Skeletal muscle satellite cell (primary cell): ENCODE results near the gene KCNIP3.

Source experiments
- H3K27me3 ChIP-seq: 2 replicates; pipeline ENCODE4 v1.7.0; 2013; ENCODE audit warnings: low read length; ENCODE audit not compliant: control insufficient read depth, insufficient read depth
- H3K36me3 ChIP-seq: 2 replicates; pipeline ENCODE4 v1.7.0; 2013; ENCODE audit warnings: mild to moderate bottlenecking, control low read depth, low read length; ENCODE audit not compliant: insufficient read depth
- H3K4me1 ChIP-seq: 2 replicates; pipeline ENCODE4 v1.7.0; 2013; ENCODE audit warnings: low read length; ENCODE audit not compliant: control insufficient read depth, insufficient read depth
- H3K4me2 ChIP-seq: 2 replicates; pipeline ENCODE4 v1.7.0; 2013; ENCODE audit warnings: mild to moderate bottlenecking, low read length
- H3K4me3 ChIP-seq: 2 replicates; pipeline ENCODE4 v1.7.0; 2013; ENCODE audit warnings: low read length
- H3K9ac ChIP-seq: 2 replicates; pipeline ENCODE4 v1.7.0; 2013; ENCODE audit warnings: mild to moderate bottlenecking, low read depth, low read length, moderate library complexity
- H3K9me3 ChIP-seq: replicated peaks from 2 replicates; pipeline ENCODE4 v1.7.0; 2013; ENCODE audit warnings: mild to moderate bottlenecking, control low read depth, low read length

The KCNIP3 gene

DNA sequence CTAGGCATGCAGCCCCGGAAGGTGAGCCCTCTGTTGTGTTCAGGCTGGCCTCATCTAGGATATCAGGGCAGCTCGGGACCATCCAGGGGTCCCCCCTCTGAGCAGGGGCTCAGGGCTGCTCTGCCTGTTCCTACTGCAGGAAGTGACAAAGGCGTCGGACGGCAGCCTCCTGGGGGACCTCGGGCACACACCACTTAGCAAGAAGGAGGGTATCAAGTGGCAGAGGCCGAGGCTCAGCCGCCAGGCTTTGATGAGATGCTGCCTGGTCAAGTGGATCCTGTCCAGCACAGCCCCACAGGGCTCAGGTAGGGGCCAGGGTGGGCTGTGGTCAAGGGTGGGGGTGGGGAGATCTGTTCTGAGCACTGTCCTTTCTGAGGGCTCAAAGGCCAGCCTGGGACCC is 13.1 kb downstream of the KCNIP3 start:
- H3K36me3 ChIP-seq: no peaks in the 10 kb centered on the region
- H3K4me1 ChIP-seq: peaks cover under 1% of the 10 kb centered on the region
- H3K9me3 ChIP-seq: no peaks in the 10 kb centered on the region
- H3K4me2 ChIP-seq: no peak overlapping the region
- peaks cover 79% of the 10 kb centered on the region for H3K27me3 ChIP-seq
- no peak overlapping the region for H3K4me3 ChIP-seq
- H3K9ac ChIP-seq: no peak overlapping the region

DNA sequence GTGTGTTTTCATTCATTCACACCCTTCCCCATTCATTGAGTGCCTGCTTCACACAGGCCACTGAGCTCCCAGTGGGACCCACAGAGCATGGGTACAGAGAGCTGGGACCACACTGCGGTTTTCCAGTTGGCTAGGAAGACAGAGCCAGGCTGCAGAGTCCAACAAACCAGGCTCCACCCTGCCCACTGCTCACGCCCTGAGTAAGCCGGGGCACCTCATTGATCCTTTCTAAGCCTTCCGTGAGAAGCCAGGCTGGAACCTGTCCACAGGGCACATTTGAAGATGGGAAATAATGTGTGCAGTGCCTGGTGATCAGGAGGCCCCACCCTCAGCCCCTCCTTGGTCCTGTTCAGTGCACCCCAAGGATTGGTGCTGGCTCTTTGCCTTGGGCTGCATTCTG is 13.5 kb downstream of the KCNIP3 start:
- Histone ChIP-seq H3K9ac (no peak overlapping the region), H3K4me3 (no peak overlapping the region), H3K4me2 (no peak overlapping the region), H3K4me1 (peaks cover 5% of the 10 kb centered on the region), H3K36me3 (no peaks in the 10 kb centered on the region), H3K9me3 (no peaks in the 10 kb centered on the region), H3K27me3 (peaks cover 75% of the 10 kb centered on the region)

DNA sequence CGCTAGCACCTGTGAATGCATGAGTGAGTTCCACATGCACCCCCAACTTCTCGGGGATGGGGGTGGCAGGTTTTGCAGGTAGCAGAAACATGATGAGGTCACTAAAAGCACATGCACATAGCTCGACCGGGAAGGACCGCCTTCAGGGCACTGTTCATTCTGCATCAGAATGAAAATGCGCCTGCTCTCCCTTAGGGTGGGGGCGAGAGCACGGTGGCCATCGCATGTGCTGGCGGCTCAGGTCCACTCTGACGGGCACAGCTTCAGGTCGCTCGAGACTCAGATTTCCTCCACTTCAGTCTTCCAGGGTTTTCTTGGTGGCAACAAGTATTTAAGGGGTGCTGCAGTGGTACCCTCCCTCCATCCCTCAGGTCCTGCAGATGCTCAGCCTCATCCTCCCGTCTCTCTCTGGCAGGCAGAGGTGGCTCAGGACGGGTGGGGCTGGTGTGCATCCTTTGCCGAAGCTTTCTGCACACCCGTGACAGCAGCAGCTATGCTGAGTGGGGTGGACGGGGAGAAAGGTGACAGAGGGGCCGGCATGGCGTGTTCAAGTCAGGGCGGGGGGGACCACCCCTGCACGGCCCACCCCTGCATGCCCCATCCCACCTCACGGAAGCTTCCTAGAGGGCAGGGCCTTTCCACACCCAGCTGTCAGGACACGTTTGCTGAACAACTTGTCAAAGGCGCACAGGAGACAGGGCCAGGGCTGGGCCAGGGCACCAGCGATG is 14.8 kb downstream of the KCNIP3 start:
- Histone ChIP-seq H3K4me2 (no peak overlapping the region), H3K27me3 (peaks cover 64% of the 10 kb centered on the region), H3K4me1 (peaks cover 19% of the 10 kb centered on the region), H3K9me3 (no peaks in the 10 kb centered on the region), H3K36me3 (no peaks in the 10 kb centered on the region), H3K9ac (no peak overlapping the region), H3K4me3 (no peak overlapping the region)

DNA sequence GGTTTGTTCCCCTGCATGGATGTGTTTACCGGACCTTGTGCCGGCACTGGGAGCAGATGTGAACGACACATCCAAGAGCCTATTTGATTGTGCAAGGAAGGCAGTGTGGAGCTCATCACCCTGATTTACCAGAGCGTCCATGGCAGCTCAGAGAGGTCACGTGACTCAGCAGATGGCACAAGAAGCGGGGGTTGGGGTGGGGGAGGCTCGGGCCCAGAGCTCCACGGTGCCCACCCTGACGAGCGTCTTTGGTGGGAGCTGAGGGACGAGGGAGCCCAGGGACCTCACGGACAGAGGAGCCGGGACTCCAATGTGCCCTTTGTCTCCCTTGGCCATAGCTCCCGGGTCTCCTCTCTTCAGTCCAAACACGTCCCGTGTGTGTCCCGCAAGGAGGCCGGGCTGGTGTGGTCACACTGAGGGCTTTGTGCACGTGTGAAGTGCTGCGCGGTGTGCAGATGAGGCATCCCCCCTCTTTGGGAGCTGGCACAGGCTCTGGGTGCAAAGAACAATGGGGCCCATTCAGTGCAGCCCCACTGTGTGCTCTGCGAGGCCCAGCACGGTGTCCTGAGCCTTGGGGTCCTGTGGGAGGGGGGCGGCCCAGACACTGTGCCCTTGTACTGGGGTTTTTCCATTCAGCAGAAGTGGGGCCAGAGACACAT is 15.5 kb downstream of the KCNIP3 start:
- H3K4me3 ChIP-seq: no peak overlapping the region
- H3K9me3 ChIP-seq: no peaks in the 10 kb centered on the region
- H3K4me2 ChIP-seq: no peak overlapping the region
- no peaks in the 10 kb centered on the region for H3K36me3 ChIP-seq
- H3K27me3 ChIP-seq: peaks cover 61% of the 10 kb centered on the region
- peaks cover 23% of the 10 kb centered on the region for H3K4me1 ChIP-seq
- H3K9ac ChIP-seq: no peak overlapping the region

DNA sequence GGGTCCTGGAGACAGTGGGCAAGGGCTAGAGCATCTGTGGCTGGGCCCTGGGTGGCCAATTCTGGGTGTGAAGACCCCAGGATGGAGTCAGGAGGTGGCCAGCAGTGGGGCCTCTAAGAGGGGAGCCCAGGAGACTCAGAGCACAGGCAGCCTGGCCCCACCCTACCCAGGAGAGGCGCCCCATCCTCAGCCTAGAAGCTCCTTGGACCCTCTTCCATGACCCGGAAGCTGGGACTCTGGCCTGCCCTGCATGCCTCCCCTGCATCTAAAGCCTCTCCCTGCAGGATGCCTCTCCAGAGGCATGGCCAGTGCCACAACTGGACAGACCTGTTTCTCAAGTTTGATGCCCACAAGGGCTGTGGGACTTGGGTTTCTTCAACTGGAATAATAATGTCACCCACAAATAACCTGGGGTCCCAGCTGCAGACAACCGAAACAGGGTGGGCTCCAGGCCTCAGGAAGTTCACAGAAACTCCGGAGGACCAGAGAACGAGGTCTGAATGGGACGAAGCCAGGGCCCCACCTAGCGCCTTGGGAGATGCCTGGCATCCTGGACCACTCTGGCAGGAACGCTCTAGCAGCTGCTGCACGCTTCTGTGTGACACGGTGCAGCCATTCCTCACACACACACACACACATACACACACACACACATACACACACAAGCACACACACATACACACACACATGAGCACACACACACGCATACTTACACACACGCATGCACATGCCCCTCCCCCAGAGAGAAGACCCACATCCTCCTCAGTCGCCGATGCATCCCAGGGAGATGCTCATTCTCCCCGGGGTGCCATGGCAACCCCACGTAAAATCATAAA is 16.4 kb downstream of the KCNIP3 start:
- Histone ChIP-seq H3K4me2 (no peak overlapping the region), H3K4me1 (peaks cover 23% of the 10 kb centered on the region), H3K4me3 (no peak overlapping the region), H3K9me3 (no peaks in the 10 kb centered on the region), H3K9ac (no peak overlapping the region), H3K27me3 (peaks cover 53% of the 10 kb centered on the region), H3K36me3 (no peaks in the 10 kb centered on the region)

DNA sequence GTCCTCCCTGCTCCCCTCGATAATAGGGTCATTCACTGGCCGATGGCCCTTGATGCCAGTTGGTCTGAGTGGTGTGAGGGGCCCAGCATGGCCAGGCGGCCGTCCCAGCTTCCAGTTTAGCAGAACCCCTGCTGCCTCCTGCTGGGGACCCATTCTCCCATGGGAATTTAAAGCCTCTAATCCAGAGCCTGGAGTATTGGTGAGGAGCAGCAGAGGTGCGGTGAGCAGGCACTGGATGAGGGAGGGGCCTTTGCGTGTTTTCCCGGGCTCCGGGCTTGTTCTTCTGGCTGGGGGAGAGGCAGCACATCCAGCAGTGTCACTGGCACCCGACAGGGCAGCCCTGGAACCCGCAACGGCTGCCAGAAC is 17.4 kb downstream of the KCNIP3 start:
- no peak overlapping the region for H3K4me2 ChIP-seq
- H3K36me3 ChIP-seq: no peaks in the 10 kb centered on the region
- H3K9ac ChIP-seq: no peak overlapping the region
- H3K27me3 ChIP-seq: peaks cover 45% of the 10 kb centered on the region
- H3K4me1 ChIP-seq: peaks cover 23% of the 10 kb centered on the region
- H3K4me3 ChIP-seq: no peak overlapping the region
- no peaks in the 10 kb centered on the region for H3K9me3 ChIP-seq

DNA sequence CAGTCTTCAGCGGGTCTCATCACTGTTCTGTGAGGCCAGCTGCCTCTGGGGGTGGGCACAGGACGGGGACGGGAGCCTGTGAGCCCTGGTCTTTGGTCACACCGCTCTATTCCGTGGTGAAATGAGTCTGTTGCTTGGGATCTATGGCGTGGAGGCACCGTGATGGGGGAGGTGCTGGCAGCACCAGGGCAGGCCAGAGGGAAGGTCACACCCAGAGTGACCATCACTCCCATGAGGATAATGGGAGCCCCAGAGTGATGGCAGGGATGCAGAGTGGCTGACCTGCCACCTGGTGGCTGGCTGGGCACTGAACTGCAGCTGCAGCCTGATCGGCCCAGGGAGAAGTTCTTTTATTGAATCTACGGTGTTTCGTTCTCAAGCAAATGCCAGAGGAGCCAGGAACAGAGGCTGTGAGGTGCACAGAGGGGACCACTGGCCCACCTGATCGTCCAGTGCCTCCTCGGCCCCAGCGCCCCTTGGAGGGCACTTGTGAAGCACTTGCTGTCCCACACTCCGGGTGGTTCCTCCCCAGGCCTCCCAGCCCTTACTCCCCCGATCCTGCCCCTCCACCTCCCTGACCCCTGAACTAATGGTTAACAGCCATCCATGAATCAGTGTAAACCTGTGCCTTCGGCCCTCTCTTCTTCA is 17.9 kb downstream of the KCNIP3 start:
- Histone ChIP-seq H3K27me3 (peaks cover 48% of the 10 kb centered on the region), H3K4me3 (no peak overlapping the region), H3K9me3 (no peaks in the 10 kb centered on the region), H3K4me1 (peaks cover 23% of the 10 kb centered on the region), H3K4me2 (no peak overlapping the region), H3K36me3 (no peaks in the 10 kb centered on the region), H3K9ac (no peak overlapping the region)

DNA sequence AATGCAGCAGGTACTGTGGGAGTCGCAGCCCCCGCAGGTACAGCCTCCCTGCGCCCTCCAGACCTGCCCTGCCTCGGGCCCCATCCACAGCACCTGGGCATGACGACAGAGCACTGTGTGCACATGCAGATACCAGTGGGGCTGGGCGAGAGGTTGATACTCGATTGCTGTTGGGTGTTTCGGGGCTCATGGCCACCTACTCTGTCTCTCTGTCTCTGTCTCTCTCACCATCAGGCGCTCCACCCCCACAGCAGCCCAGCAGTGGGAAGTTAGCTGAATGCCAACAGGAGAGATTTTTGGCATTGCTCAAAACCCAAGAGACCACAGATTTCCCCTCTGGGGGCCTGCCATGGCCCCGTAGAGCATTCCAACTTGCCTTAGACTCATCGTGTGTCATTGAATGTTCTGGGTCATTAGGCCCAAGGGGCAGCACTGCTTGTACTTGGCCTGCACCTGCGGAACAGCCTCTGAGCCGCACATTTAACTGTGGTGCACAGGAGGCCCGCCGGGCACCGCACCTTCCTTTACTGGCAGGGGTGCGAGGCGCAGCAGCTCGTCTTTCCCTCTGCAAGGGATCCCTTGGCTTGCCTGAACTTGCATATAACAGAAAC is 18.8 kb downstream of the KCNIP3 start:
- Histone ChIP-seq H3K27me3 (peaks cover 43% of the 10 kb centered on the region), H3K4me2 (peak overlapping the region; percentile 29), H3K36me3 (no peaks in the 10 kb centered on the region), H3K9ac (no peak overlapping the region), H3K4me1 (peaks cover 23% of the 10 kb centered on the region), H3K9me3 (no peaks in the 10 kb centered on the region), H3K4me3 (no peak overlapping the region)

DNA sequence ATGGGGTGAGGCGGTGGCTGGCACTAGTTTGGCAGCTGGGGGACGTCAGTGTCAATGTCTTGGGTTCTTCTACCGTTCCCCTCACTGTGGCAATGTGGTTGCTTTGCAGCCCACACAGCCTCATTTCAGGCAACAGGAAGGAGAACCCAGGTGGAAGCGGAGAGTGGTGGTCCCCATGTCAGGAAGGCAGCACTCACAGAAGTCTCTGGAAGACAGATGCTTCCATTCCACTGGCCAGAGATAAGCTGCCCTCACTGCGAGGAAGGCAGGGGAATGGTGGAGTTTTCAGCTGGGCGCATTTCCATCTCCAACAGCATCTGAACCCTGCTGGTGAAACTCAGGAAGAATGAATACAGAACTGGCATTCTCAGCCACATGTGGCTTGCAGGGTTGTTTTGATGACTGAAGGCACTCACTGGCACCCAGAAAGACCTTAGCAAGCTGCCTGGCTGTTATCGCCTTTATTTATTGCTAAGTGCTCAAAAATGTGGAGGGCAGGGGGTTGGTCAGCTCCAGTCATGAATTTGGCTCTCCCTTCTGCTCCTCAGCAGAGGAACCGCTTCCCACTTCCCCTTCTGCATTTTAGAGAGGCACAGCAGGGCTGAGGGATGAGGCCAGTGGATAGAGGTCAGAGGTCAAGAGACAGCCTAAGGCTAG is 19.4 kb downstream of the KCNIP3 start:
- H3K9ac ChIP-seq: no peak overlapping the region
- no peaks in the 10 kb centered on the region for H3K36me3 ChIP-seq
- H3K27me3 ChIP-seq: peaks cover 39% of the 10 kb centered on the region

DNA sequence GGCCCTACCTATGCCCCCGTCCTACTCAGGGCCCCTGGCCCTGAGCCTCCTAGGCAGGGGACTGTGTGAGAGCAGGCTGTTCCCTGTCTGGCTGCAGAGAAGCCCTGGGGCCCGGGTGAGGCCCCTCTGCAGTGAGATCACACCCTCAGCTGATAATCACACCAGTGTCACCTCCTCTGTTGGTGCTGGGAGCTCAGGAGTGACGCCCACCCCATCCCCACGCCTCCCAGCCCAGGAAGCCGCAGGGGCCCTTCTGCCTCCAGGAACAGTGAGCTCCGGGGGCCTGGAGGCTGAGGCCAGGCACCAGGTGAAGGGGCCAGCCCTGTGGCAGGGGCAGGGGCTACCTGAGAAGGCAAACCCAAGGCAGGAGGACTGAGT is 20.0 kb downstream of the KCNIP3 start:
- Histone ChIP-seq H3K9me3 (no peaks in the 10 kb centered on the region), H3K4me3 (no peak overlapping the region), H3K4me2 (no peak overlapping the region), H3K4me1 (peaks cover 23% of the 10 kb centered on the region), H3K27me3 (peaks cover 35% of the 10 kb centered on the region), H3K9ac (no peak overlapping the region), H3K36me3 (no peaks in the 10 kb centered on the region)

More for the DNA sequence above, 19.4 kb downstream of the KCNIP3 start:
- Histone ChIP-seq H3K4me1 (peaks cover 23% of the 10 kb centered on the region), H3K4me2 (peak overlapping the region; percentile 27), H3K9me3 (no peaks in the 10 kb centered on the region), H3K4me3 (no peak overlapping the region)
